ENCODE results near the gene SPIN1. TPM values are rescaled to one million over a fixed set of nuclear protein-coding genes. Genes with fewer than 3 reads are reported as not detected.

Gene SPIN1
- polyA plus RNA-seq, 3 donors: 11.0 to 14.0 (median 11.3) TPM

- H3K9ac ChIP-seq (ENCODE audit: insufficient read depth, low read length, poor library complexity, severe bottlenecking): no peak overlapping the region
- no peak overlapping the region for H2AFZ ChIP-seq (ENCODE audit: insufficient read depth, low read depth, low read length, poor library complexity, severe bottlenecking)
- peak overlapping the region; percentile 56 to 75 for H3K27ac ChIP-seq (ENCODE audit: low read depth in 1 of 2, low read length in 2 of 2)
- peak overlapping the region in 6 of 7 donors; percentile 77 to 87 (median 84) for H3K27ac Mint-ChIP-seq
- WGBS (ENCODE audit: insufficient coverage): 8% methylated on average over 2 of the region's 10 CpGs
- H3K4me2 ChIP-seq (replicated peaks; ENCODE audit: extremely low read depth, low read length, poor library complexity, severe bottlenecking): peak overlapping the region; percentile 46
- peaks cover 58% of the 10 kb centered on the region for H3K79me2 ChIP-seq (ENCODE audit: insufficient read depth, low read length)
- intact Hi-C loops (cut with micrococcal nuclease): no loop called here
- DNase-seq: peak; percentile 18 to 41 (median 28)
- peaks cover 9 to 11% of the 10 kb centered on the region in 2 donors for H3K4me1 ChIP-seq (ENCODE audit: control insufficient read depth in 1 of 2, insufficient read depth in 2 of 2, low read length in 2 of 2)
- H3K4me3 ChIP-seq (replicated peaks in 1 of 3; ENCODE audit: low read depth in 2 of 3, low read length in 3 of 3): peak overlapping the region in 2 of 3 experiments; percentile 10 to 40
- peaks cover 7% of the 10 kb centered on the region for H3K4me1 Mint-ChIP-seq
- peaks cover 0 to 4% of the 10 kb centered on the region in 2 donors for H3K9me3 ChIP-seq (replicated peaks in 1 of 2; ENCODE audit: control insufficient read depth in 1 of 2, insufficient read depth in 1 of 2, low read length in 2 of 2)
- H3K9me3 Mint-ChIP-seq: peaks cover 0 to 5% (median 3%) of the 10 kb centered on the region in 7 donors
- peaks cover 0 to 28% of the 10 kb centered on the region in 2 donors for H3K36me3 ChIP-seq (replicated peaks in 1 of 2; ENCODE audit: control insufficient read depth in 1 of 2, insufficient read depth in 2 of 2, low read length in 2 of 2)
- H3K36me3 Mint-ChIP-seq: peaks cover 20 to 22% of the 10 kb centered on the region in 2 donors
- no peaks in the 10 kb centered on the region for H3K27me3 ChIP-seq (ENCODE audit: control insufficient read depth in 2 of 2, insufficient read depth in 2 of 2, low read length in 2 of 2)
- H4K20me1 ChIP-seq (ENCODE audit: insufficient read depth, low read length): peaks cover 13% of the 10 kb centered on the region
- no peak for TF ChIP-seq CTCF (IDR thresholded peaks at IDR 0.05)
- H3K4me3 Mint-ChIP-seq: peak overlapping the region; percentile 40 to 76
- no peaks in the 10 kb centered on the region for H3K27me3 Mint-ChIP-seq (ENCODE audit: low read depth in 3 of 3)
These were observed 37.3 kb downstream of the SPIN1 start for GRCh38 chr9:88425538-88425950.

- no peak for DNase-seq
- TF ChIP-seq CTCF (IDR thresholded peaks at IDR 0.05): no peak
- Histone ChIP-seq H2AFZ (ENCODE audit: insufficient read depth, low read depth, low read length, poor library complexity, severe bottlenecking) (no peak overlapping the region), H3K36me3 (replicated peaks in 1 of 2; ENCODE audit: control insufficient read depth in 1 of 2, insufficient read depth in 2 of 2, low read length in 2 of 2) (peaks cover 0 to 20% of the 10 kb centered on the region in 2 donors), H3K9ac (ENCODE audit: insufficient read depth, low read length, poor library complexity, severe bottlenecking) (no peak overlapping the region), H3K27me3 (ENCODE audit: control insufficient read depth in 2 of 2, insufficient read depth in 2 of 2, low read length in 2 of 2) (no peaks in the 10 kb centered on the region), H3K79me2 (ENCODE audit: insufficient read depth, low read length) (peaks cover 47% of the 10 kb centered on the region), H4K20me1 (ENCODE audit: insufficient read depth, low read length) (peaks cover 13% of the 10 kb centered on the region), H3K4me2 (replicated peaks; ENCODE audit: extremely low read depth, low read length, poor library complexity, severe bottlenecking) (no peak overlapping the region), H3K4me3 (replicated peaks in 1 of 3; ENCODE audit: low read depth in 2 of 3, low read length in 3 of 3) (no peak overlapping the region), H3K4me1 (ENCODE audit: control insufficient read depth in 1 of 2, insufficient read depth in 2 of 2, low read length in 2 of 2) (peaks cover 9 to 11% of the 10 kb centered on the region in 2 donors), H3K27ac (ENCODE audit: low read depth in 1 of 2, low read length in 2 of 2) (no peak overlapping the region), H3K9me3 (replicated peaks in 1 of 2; ENCODE audit: control insufficient read depth in 1 of 2, insufficient read depth in 1 of 2, low read length in 2 of 2) (no peaks in the 10 kb centered on the region)
- H3K36me3 Mint-ChIP-seq: peaks cover 17 to 26% of the 10 kb centered on the region in 2 donors
- intact Hi-C loops (cut with micrococcal nuclease): no loop called here
- H3K9me3 Mint-ChIP-seq: peaks cover 0 to 3% (median 0%) of the 10 kb centered on the region in 7 donors
- H3K27ac Mint-ChIP-seq: no peak overlapping the region
- no peaks in the 10 kb centered on the region for H3K27me3 Mint-ChIP-seq (ENCODE audit: low read depth in 3 of 3)
- H3K4me1 Mint-ChIP-seq: peaks cover 7% of the 10 kb centered on the region
- 100% methylated on average over 1 of the region's 1 CpG for WGBS (ENCODE audit: insufficient coverage)
- H3K4me3 Mint-ChIP-seq: no peak overlapping the region
These were observed 38.4 kb downstream of the SPIN1 start for GRCh38 chr9:88426651-88427050.

Measured in CD14-positive monocyte (primary cell).